Prostate gland (tissue), 2 donors: Measurements from ENCODE around the gene HIPK3.

Experiments
- POLR2A ChIP-seq: fragments of 450-650 bp; IDR thresholded peaks from one replicate; pipeline ENCODE4 v1.6.1; 2016; ENCODE audit warnings: antibody characterized with exemption, mild to moderate bottlenecking
- POLR2AphosphoS5 ChIP-seq: sonication (generic); formaldehyde crosslinking; IDR thresholded peaks from one replicate; pipeline ENCODE4 v1.6.1; 2017; ENCODE audit warnings: antibody characterized with exemption
- TF ChIP-seq, protein P1 (sequence below), 4 experiments: fragments of 200-600 bp in 2 of 4; fragments of 450-650 bp in 2 of 4; sonication (generic) in 2 of 4; IDR thresholded peaks; 1 replicate in 3 of 4; 2 replicates in 1 of 4; pipeline ENCODE4 v1.5.1; 2016 to 2019; ENCODE audit warnings: antibody characterized with exemption in 4 of 4, mild to moderate bottlenecking in 2 of 4, moderate library complexity in 2 of 4

DNA sequence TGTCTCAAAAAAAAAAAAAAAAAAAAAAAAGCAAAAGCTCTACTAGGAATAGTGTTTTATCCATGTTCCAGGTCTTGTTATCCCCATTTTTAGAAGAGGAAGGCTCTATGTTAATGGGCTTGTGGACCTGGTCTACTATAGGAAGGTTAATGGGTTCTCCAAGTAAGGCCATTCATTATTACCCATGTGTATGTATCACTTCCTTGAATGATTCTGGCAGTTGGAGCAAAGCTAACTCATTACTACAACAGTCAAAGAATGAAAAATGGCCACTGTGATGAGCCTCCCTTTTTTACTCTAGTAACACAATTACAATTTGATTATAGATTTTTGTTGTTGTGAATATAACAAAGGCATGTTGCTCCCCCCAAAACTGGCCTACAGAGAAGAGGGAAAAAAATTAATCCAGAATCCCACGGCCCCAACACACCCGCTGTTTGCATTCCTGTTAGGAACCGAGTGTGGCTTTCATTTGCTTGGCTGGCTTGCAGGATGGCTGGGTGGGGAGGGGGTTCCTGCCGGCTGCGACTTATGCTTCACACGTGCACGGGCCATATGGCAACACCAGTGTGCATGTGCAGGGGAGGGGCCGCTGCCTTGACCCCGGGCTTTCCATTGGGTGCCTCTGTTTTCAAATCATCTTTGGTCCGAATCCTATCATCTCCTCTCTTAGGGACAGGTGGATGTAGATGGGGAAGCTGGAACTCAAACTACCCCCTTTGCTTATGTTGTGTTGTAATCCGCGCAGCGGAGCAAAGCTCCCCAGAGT, 148.8 kb downstream of the HIPK3 start:
- TF ChIP-seq, protein P1, sequence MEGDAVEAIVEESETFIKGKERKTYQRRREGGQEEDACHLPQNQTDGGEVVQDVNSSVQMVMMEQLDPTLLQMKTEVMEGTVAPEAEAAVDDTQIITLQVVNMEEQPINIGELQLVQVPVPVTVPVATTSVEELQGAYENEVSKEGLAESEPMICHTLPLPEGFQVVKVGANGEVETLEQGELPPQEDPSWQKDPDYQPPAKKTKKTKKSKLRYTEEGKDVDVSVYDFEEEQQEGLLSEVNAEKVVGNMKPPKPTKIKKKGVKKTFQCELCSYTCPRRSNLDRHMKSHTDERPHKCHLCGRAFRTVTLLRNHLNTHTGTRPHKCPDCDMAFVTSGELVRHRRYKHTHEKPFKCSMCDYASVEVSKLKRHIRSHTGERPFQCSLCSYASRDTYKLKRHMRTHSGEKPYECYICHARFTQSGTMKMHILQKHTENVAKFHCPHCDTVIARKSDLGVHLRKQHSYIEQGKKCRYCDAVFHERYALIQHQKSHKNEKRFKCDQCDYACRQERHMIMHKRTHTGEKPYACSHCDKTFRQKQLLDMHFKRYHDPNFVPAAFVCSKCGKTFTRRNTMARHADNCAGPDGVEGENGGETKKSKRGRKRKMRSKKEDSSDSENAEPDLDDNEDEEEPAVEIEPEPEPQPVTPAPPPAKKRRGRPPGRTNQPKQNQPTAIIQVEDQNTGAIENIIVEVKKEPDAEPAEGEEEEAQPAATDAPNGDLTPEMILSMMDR (IDR thresholded peaks at IDR 0.05): no peak
- TF ChIP-seq POLR2AphosphoS5 (no peak), POLR2A (no peak)
